Peyer's patch (tissue), 4 donors: ENCODE data around the gene ETV6.
A peak's percentile ranks its signal among the peaks of the same experiment; 100 is the strongest.

ENCODE experiments used
- POLR2A ChIP-seq, 2 donors: fragments of 450-650 bp; IDR thresholded peaks; one replicate each; pipeline ENCODE4 v1.5.1; 2017; ENCODE audit warnings: antibody characterized with exemption in 2 of 2, mild to moderate bottlenecking in 2 of 2, moderate library complexity in 2 of 2
- TF ChIP-seq, protein P1 (sequence below), 6 experiments: fragments of 450-650 bp in 4 of 6; fragments of 200-600 bp in 2 of 6; sonication (generic) in 1 of 6; IDR thresholded peaks; one replicate each; pipeline ENCODE4 v1.5.1; 2017 to 2019; ENCODE audit warnings: antibody characterized with exemption in 6 of 6, mild to moderate bottlenecking in 3 of 6, moderate library complexity in 1 of 6

DNA sequence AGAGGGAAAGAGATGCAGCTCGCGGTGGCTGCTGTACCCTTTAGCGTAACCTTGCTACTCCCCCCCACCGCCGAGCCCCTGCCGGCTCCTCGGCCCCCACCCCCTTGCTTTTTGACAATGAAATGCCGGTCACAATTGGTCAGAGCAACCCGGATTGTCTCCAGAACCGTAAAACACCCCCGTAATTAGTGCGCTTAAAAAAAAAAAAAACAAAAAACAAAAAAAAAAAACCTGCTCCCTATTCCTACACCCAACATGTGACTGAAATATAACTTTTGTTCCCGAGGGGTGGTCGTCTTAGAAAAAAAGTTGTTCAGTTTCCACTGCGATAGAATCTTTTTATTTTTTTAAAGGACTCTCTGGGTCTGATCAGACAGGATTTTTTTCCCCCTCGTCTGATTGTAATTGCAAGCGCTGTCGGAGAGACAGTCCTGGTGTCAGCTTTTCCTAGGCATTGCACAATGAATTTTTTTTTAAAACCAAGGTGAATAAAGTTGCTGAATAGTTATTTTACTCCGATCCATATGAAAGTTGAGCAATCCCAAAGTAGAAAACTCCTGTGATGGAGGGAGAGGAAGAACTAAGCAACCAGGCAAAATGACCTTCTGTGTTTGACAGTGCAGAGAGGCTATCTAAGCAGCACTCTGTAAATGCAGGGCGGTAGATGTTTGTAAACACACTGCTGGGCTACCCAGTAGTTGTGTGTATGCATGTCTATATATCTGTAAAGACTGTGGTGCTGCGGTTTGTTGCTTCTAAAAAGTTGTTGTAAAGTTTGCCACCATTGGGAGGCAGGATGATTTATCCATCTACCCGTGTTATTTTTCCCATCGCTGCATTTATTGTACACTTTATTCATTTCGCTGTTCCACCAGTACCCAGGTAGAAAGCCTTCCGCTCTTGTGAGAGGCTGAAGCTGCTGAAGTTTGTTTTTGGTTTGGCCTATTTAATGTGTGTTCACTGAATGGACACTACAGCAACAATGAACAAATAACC lies 1.1 kb downstream of the ETV6 start:
- TF ChIP-seq, protein P1, sequence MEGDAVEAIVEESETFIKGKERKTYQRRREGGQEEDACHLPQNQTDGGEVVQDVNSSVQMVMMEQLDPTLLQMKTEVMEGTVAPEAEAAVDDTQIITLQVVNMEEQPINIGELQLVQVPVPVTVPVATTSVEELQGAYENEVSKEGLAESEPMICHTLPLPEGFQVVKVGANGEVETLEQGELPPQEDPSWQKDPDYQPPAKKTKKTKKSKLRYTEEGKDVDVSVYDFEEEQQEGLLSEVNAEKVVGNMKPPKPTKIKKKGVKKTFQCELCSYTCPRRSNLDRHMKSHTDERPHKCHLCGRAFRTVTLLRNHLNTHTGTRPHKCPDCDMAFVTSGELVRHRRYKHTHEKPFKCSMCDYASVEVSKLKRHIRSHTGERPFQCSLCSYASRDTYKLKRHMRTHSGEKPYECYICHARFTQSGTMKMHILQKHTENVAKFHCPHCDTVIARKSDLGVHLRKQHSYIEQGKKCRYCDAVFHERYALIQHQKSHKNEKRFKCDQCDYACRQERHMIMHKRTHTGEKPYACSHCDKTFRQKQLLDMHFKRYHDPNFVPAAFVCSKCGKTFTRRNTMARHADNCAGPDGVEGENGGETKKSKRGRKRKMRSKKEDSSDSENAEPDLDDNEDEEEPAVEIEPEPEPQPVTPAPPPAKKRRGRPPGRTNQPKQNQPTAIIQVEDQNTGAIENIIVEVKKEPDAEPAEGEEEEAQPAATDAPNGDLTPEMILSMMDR (IDR thresholded peaks at IDR 0.05) = peak in 1 of 6 experiments; percentile 6
- TF ChIP-seq POLR2A (IDR thresholded peaks at IDR 0.05) = peak in 1 of 2 donors; percentile 10
